ENCODE data around the gene ENOX1.

- TF ChIP-seq REST (IDR thresholded peaks at IDR 0.05; ENCODE audit: insufficient read depth in 1 of 2, low read depth in 2 of 2, low read length in 2 of 2) (no peak), POLR2AphosphoS5 (IDR thresholded peaks at IDR 0.05; ENCODE audit: low read depth, low read length) (no peak)
These were observed 298.9 kb downstream of the ENOX1 start for GRCh38 chr13:43487885-43488284.

Data from PFSK-1 (cell line).